T47D (cell line): ENCODE measurements around the gene ATP10D.
"Not testable (repeated sequence)": the region's sequence is repeated elsewhere in the genome, so short reads cannot be mapped to it uniquely, and the experiment has no call there.

Source experiments
- DNase-seq, 2 experiments: peaks; one replicate each; pipeline versions ENCODE4 v3.0.0 to v3.0.0-alpha.2; 2011 to 2012; ENCODE audit warnings: low read depth in 1 of 2, low spot score in 1 of 2
- JUND ChIP-seq: IDR thresholded peaks from 2 replicates; pipeline ENCODE4 v1.6.1; 2012; ENCODE audit warnings: low read depth
- in situ Hi-C: cut with HindIII; loops from 2 replicates; pipeline ENCODE4 v1.10.0; 2016; ENCODE audit warnings: low sequenced_read_pairs, low pct_unique_long_range_greater_than_20kb

The ATP10D gene

GRCh38 chr4:47551682-47552081 lies 66.6 kb downstream of the ATP10D start:
- TF ChIP-seq JUND, result no peak
- in situ Hi-C loops, result no loop called here
- no peak for DNase-seq

- in situ Hi-C loops, result no loop called here
- DNase-seq, result no peak
- TF ChIP-seq JUND, result no peak
Observed at GRCh38 chr4:47553329-47554125, 68.5 kb downstream of the ATP10D start.

GRCh38 chr4:47555920-47556319 lies 70.8 kb downstream of the ATP10D start:
- in situ Hi-C loops, DNase-seq: not testable (repeated sequence)

GRCh38 chr4:47557255-47557654 lies 72.2 kb downstream of the ATP10D start:
- no peak for TF ChIP-seq JUND
- in situ Hi-C loops, result no loop called here
- DNase-seq, result no peak

- no peak for TF ChIP-seq JUND
- in situ Hi-C loops, result no loop called here
- no peak for DNase-seq
Observed at GRCh38 chr4:47560682-47561081, 75.6 kb downstream of the ATP10D start.

GRCh38 chr4:47561331-47561730 lies 76.3 kb downstream of the ATP10D start:
- in situ Hi-C loops, result no loop called here
- no peak for DNase-seq
- no peak for TF ChIP-seq JUND

- in situ Hi-C loops, result no loop called here
- no peak for DNase-seq
- no peak for TF ChIP-seq JUND
Observed at GRCh38 chr4:47562297-47562696, 77.2 kb downstream of the ATP10D start.

- no peak for TF ChIP-seq JUND
- DNase-seq, result no peak
- in situ Hi-C loops, result no loop called here
Observed at GRCh38 chr4:47566566-47566965, 81.5 kb downstream of the ATP10D start.

GRCh38 chr4:47566969-47567368 lies 81.9 kb downstream of the ATP10D start:
- no peak for TF ChIP-seq JUND
- in situ Hi-C loops, result no loop called here
- no peak for DNase-seq

GRCh38 chr4:47567511-47567910 lies 82.4 kb downstream of the ATP10D start:
- no peak for DNase-seq
- TF ChIP-seq JUND, result no peak
- in situ Hi-C loops, result no loop called here

GRCh38 chr4:47570816-47571215 lies 85.7 kb downstream of the ATP10D start:
- no peak for TF ChIP-seq JUND
- in situ Hi-C loops, result no loop called here
- no peak for DNase-seq

- no peak for TF ChIP-seq JUND
- in situ Hi-C loops, result no loop called here
- no peak for DNase-seq
Observed at GRCh38 chr4:47572981-47573380, 87.9 kb downstream of the ATP10D start.

- TF ChIP-seq JUND, result no peak
- in situ Hi-C loops, result no loop called here
- no peak for DNase-seq
Observed at GRCh38 chr4:47577779-47578553, 92.9 kb downstream of the ATP10D start.
